T-helper 2 cell treated with Interferon-gamma antibody and Interleukin-4, amounts not matched to agents 5 μg/mL and 100 μg/mL, for 36 hours (primary cell): ENCODE measurements around the gene ZNF189.

Experiments
- DNase-seq: peaks from one replicate; pipeline ENCODE4 v3.0.0; 2021; ENCODE audit warnings: low spot score
- H3K27ac Mint-ChIP-seq: one replicate; pipeline ENCODE4 v1.8.0; 2021; ENCODE audit warnings: mild to moderate bottlenecking, mixed read lengths
- H3K27me3 Mint-ChIP-seq: one replicate; pipeline ENCODE4 v1.8.0; 2021; ENCODE audit warnings: low read depth, mixed read lengths
- H3K36me3 Mint-ChIP-seq: one replicate; pipeline ENCODE4 v1.8.0; 2021; ENCODE audit warnings: low read depth, mixed read lengths
- H3K4me1 Mint-ChIP-seq: one replicate; pipeline ENCODE4 v1.8.0; 2021; ENCODE audit warnings: low read depth, mixed read lengths
- H3K4me3 Mint-ChIP-seq: one replicate; pipeline ENCODE4 v1.8.0; 2022; ENCODE audit warnings: mild to moderate bottlenecking, moderate library complexity, mixed read lengths
- H3K9me3 Mint-ChIP-seq: one replicate; pipeline ENCODE4 v1.8.0; 2021; ENCODE audit warnings: mixed read lengths

The ZNF189 gene

DNA sequence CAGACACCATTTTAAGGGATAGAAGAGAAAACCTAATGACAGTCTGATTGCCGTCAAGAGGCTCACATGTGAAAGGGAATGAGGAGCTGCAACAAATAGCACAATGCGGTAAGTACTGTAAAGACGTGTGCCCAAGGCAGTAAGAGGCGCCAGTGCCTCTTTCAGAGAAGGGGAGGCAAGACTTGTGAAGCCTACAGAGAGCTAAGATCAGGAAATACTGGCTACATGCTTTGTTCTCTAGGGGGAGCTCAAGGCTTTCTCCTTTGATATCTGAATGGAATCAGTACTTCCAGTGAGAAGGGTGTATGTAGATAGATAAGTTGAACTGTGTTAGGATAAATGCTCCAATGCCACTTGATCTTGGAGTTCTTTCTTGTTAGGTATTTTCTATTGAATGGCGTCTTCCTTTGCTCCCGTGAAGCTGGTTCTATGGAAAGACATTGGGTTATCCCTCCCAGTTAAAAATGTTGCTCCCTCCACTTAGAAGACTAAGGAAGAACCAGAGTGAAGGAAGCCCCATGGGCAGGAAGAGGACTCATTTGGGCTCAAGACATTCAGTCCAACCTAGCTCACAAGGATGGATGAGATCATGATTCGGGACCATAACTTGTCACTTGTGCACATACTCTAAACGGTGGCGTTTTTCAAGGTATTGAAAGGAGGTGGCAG, 60.4 kb downstream of the ZNF189 start:
- H3K9me3 Mint-ChIP-seq: no peaks in the 10 kb centered on the region
- peaks cover 2% of the 10 kb centered on the region for H3K27me3 Mint-ChIP-seq
- H3K4me3 Mint-ChIP-seq: no peak overlapping the region
- H3K36me3 Mint-ChIP-seq: no peaks in the 10 kb centered on the region
- H3K4me1 Mint-ChIP-seq: no peaks in the 10 kb centered on the region
- DNase-seq: peak; percentile 5
- no peak overlapping the region for H3K27ac Mint-ChIP-seq
